ENCODE data around the gene PEX19.

Gene PEX19

GRCh38 chr1:160255781-160256300 is 29.1 kb downstream of the PEX19 start:
- FAIRE-seq = no peak
- no peak for DNase-seq (ENCODE audit: insufficient read length)
- TF ChIP-seq POLR2A (IDR thresholded peaks at IDR 0.05; ENCODE audit: low read depth, low read length) (no peak), TAF1 (IDR thresholded peaks at IDR 0.05; ENCODE audit: borderline replicate concordance, low read depth, low read length) (no peak), POLR2AphosphoS5 (IDR thresholded peaks at IDR 0.05; ENCODE audit: low read depth, low read length) (no peak)

DNA sequence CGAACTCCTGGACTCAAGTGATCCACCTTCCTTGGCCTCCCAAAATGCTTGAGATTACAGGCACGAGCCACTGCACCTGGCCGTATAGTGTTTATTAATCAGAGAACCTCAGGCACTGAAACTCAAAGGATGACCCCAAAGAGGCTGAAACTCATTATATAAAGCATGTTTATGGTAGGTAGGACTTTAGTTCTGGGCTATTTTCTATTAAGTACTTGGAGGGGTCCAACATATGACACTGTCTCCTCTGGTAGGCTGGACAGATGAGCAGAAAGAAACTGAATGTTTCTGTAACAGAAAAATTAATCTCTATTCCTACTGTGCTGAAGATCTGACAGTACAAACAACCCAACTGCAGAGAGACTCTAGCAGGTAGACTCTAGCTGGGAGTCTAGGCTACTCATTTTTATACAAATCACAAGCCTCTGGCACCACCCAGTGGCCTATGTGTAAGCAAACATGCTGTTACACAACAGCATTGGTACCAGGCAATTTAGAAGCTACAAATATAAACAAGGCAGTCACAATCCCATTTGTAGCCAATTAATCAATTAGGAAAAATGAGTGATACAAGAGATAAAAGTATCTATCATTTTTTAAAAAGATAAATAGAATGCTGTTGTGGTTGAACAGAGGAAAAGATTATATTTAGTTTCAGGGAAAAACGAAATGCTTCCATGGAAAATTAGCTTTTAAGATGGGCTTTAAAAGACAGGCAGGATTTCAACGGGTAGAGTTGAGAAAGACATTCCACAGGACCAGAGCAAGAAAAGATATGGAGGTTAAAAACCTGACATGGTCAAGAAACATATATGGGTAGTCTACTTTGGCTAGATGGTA is 33.0 kb downstream of the PEX19 start:
- TF ChIP-seq POLR2A (IDR thresholded peaks at IDR 0.05; ENCODE audit: low read depth, low read length) = no peak
- FAIRE-seq (peak; percentile 5), DNase-seq (ENCODE audit: insufficient read length) (peak; percentile 23)

- DNase-seq (ENCODE audit: insufficient read length) = no peak
- TF ChIP-seq POLR2AphosphoS5 (IDR thresholded peaks at IDR 0.05; ENCODE audit: low read depth, low read length) (no peak), TAF1 (IDR thresholded peaks at IDR 0.05; ENCODE audit: borderline replicate concordance, low read depth, low read length) (no peak), POLR2A (IDR thresholded peaks at IDR 0.05; ENCODE audit: low read depth, low read length) (no peak)
- no peak for FAIRE-seq
Observed at GRCh38 chr1:160251011-160251410, 33.9 kb downstream of the PEX19 start.

DNA sequence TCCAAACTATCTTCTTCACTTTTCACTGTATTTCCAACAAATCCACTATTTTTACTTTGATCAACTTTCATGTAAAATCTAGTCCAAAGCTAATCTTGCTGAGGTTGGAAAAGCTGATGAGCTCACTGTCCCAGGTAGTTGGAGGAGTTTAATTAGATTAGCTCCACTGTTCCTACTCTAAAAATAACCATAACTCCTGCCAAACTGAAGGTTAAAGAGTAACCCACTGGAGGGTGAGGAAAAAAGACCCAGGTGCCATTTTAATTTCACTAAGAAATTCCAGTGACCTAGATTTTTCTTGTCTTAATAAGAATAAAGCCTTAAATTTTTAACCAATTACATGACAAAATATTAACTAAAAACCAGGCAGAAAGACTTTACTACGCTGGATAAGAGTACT is 37.9 kb downstream of the PEX19 start:
- FAIRE-seq = no peak
- no peak for TF ChIP-seq POLR2AphosphoS5 (IDR thresholded peaks at IDR 0.05; ENCODE audit: low read depth, low read length)
- no peak for TF ChIP-seq TAF1 (IDR thresholded peaks at IDR 0.05; ENCODE audit: borderline replicate concordance, low read depth, low read length)
- no peak for TF ChIP-seq POLR2A (IDR thresholded peaks at IDR 0.05; ENCODE audit: low read depth, low read length)
- DNase-seq (ENCODE audit: insufficient read length) = no peak

DNA sequence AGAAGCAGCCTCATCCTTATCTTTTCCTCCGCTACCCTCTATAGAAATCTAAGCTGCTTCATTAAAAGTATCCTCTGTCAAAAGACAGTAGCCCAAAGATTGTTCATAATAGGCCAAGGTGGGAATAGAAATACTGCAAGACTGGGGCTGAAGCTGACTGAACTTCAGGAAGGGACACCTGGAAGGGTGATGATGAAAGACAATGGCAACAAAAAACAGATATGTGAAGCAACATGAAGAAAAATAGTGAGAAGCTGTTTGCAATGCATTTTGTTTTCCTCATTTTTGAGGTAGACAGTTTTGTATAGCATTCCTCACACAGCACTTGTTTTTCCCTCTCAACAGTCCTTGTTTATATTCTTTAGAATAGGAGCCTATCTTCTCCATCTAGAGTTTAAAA is 39.5 kb downstream of the PEX19 start:
- FAIRE-seq (no peak), DNase-seq (ENCODE audit: insufficient read length) (no peak)
- TF ChIP-seq POLR2AphosphoS5 (IDR thresholded peaks at IDR 0.05; ENCODE audit: low read depth, low read length) (no peak), TAF1 (IDR thresholded peaks at IDR 0.05; ENCODE audit: borderline replicate concordance, low read depth, low read length) (no peak), POLR2A (IDR thresholded peaks at IDR 0.05; ENCODE audit: low read depth, low read length) (no peak)

GRCh38 chr1:160244209-160244608 is 40.7 kb downstream of the PEX19 start:
- TF ChIP-seq POLR2AphosphoS5 (IDR thresholded peaks at IDR 0.05; ENCODE audit: low read depth, low read length) (no peak), POLR2A (IDR thresholded peaks at IDR 0.05; ENCODE audit: low read depth, low read length) (no peak), TAF1 (IDR thresholded peaks at IDR 0.05; ENCODE audit: borderline replicate concordance, low read depth, low read length) (no peak)
- FAIRE-seq (no peak), DNase-seq (ENCODE audit: insufficient read length) (no peak)

- DNase-seq (ENCODE audit: insufficient read length) = no peak
- TF ChIP-seq POLR2AphosphoS5 (IDR thresholded peaks at IDR 0.05; ENCODE audit: low read depth, low read length) (no peak), TAF1 (IDR thresholded peaks at IDR 0.05; ENCODE audit: borderline replicate concordance, low read depth, low read length) (no peak), POLR2A (IDR thresholded peaks at IDR 0.05; ENCODE audit: low read depth, low read length) (no peak)
- no peak for FAIRE-seq
Observed at GRCh38 chr1:160243767-160244166, 41.2 kb downstream of the PEX19 start.

DNA sequence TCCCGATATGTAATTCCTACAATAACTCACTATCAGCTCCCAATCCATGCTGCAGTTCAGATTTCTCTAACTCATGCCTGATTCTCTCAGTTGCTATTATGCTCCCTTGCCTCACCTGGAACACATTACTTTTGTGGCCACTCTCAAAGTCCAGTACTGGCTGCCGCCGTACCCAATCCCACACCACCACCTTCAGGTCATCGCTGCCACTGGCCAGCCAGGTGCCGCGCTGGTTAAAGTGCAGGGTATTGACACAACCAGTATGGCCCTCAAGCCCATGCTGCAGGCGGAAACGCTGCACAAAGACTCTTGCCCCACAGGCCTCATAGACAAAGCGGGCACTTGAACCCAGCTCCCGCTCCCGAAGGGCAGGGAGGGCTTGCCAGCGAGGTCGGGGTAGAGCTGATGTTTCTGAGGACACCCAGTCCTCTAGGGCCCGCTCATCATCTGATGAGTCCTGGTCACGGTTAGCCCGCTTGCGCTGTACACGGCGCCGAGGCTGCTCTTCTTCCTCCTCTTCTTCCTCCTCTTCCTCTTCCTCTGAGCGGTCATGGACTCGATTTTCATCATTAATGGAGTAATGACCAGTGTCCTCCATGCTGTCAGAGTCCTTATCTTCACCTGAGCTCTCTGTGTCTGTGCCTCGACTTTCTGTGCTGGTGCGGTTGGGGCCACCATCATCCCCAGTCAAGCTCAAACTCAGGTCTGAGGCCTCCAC is 45.2 kb downstream of the PEX19 start:
- no peak for TF ChIP-seq POLR2A (IDR thresholded peaks at IDR 0.05; ENCODE audit: low read depth, low read length)
- TF ChIP-seq TAF1 (IDR thresholded peaks at IDR 0.05; ENCODE audit: borderline replicate concordance, low read depth, low read length) = no peak
- TF ChIP-seq POLR2AphosphoS5 (IDR thresholded peaks at IDR 0.05; ENCODE audit: low read depth, low read length) = no peak
- FAIRE-seq (no peak), DNase-seq (ENCODE audit: insufficient read length) (no peak)

DNA sequence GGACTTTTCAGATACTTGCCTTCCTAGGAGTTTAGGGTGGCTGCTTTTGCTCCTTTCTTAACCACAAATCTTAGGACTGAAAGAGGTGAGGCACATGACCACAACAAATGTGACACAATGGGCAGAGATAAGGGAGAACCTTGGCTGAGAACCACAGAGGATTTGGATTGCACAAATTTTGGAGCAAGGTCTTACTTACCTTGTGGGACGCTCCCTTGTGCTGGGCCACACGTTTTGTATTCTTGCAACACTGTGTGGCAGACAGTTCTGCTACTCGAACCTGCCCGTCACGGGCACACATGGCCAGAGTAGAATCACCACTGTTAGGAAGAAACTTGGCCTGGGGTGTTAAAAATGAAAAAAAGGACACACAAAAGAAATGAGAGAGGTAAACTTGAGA is 46.5 kb downstream of the PEX19 start:
- DNase-seq (ENCODE audit: insufficient read length) (no peak), FAIRE-seq (peak; percentile 14)
- no peak for TF ChIP-seq POLR2AphosphoS5 (IDR thresholded peaks at IDR 0.05; ENCODE audit: low read depth, low read length)
- no peak for TF ChIP-seq POLR2A (IDR thresholded peaks at IDR 0.05; ENCODE audit: low read depth, low read length)
- no peak for TF ChIP-seq TAF1 (IDR thresholded peaks at IDR 0.05; ENCODE audit: borderline replicate concordance, low read depth, low read length)

- DNase-seq (ENCODE audit: insufficient read length) (no peak), FAIRE-seq (no peak)
- TF ChIP-seq POLR2AphosphoS5 (IDR thresholded peaks at IDR 0.05; ENCODE audit: low read depth, low read length) = no peak
- no peak for TF ChIP-seq TAF1 (IDR thresholded peaks at IDR 0.05; ENCODE audit: borderline replicate concordance, low read depth, low read length)
- TF ChIP-seq POLR2A (IDR thresholded peaks at IDR 0.05; ENCODE audit: low read depth, low read length) = no peak
Observed at GRCh38 chr1:160237558-160237957, 47.4 kb downstream of the PEX19 start.

GRCh38 chr1:160236806-160237205 is 48.1 kb downstream of the PEX19 start:
- no peak for TF ChIP-seq TAF1 (IDR thresholded peaks at IDR 0.05; ENCODE audit: borderline replicate concordance, low read depth, low read length)
- no peak for TF ChIP-seq POLR2AphosphoS5 (IDR thresholded peaks at IDR 0.05; ENCODE audit: low read depth, low read length)
- no peak for TF ChIP-seq POLR2A (IDR thresholded peaks at IDR 0.05; ENCODE audit: low read depth, low read length)
- FAIRE-seq = peak; percentile 69
- no peak for DNase-seq (ENCODE audit: insufficient read length)

GRCh38 chr1:160232911-160233310 is 52.0 kb downstream of the PEX19 start:
- TF ChIP-seq TAF1 (IDR thresholded peaks at IDR 0.05; ENCODE audit: borderline replicate concordance, low read depth, low read length) (no peak), POLR2AphosphoS5 (IDR thresholded peaks at IDR 0.05; ENCODE audit: low read depth, low read length) (no peak), POLR2A (IDR thresholded peaks at IDR 0.05; ENCODE audit: low read depth, low read length) (no peak)
- DNase-seq (ENCODE audit: insufficient read length) (no peak), FAIRE-seq (no peak)
